Measurements from ENCODE around the gene RAD23A. TPM values are rescaled to one million over a fixed set of nuclear protein-coding genes. Genes with fewer than 3 reads are reported as not detected.
A peak's percentile ranks its signal among the peaks of the same experiment; 100 is the strongest.

Gene RAD23A
- total and polyA plus RNA-seq, 9 of the 15 experiments (the other 6 are each of a cell fraction or from before 2014, with no cell fraction given) = 9.5 to 181 (median 101) TPM

DNA sequence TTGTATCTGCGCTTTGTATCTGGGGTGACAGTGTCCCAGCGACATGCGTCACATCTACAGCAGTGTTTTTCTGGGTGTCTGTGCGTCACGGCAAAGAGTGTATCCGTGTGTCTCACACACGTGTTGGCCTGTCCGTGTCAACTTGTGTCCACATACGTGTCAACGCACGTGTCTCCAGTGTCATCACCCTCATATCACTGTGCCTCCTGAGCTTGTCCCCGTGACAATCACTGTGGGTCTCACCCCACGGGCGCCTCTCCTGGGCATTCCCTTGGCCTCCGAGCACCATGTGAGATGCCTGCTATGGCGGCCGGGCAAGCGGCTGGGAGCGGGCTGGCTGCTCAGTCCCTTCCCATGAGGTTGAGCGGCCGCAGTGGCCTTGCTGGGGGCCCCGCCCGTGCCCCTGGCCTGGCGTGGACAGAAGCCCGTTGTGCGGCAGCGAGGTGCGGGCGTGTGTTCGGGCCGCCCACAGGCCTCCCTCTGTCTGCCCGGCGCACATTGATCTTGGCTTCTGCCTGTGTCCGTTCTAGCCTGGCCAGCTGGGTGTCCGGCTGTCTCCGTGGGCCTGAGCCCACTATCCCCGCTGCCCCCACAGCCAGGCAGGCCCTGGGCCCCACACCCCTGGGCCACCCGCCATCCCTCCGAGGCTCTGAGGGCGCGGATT is 56.0 kb downstream of the RAD23A start:
- Histone ChIP-seq H3K9me1 (ENCODE audit: control insufficient read depth, insufficient read depth, low read length) (peaks cover 8% of the 10 kb centered on the region), H3K4me1 (replicated peaks in 1 of 2; ENCODE audit: control insufficient read depth in 2 of 2, insufficient read depth in 2 of 2, low read length in 2 of 2) (peaks cover 0 to 44% of the 10 kb centered on the region in 2 experiments; a peak in 3 of 5 replicates), H3K27me3 (ENCODE audit: control insufficient read depth in 2 of 2, insufficient read depth in 2 of 2, low read length in 2 of 2) (no peaks in the 10 kb centered on the region), H3K36me3 (ENCODE audit: control insufficient read depth, insufficient read depth, low read length) (peaks cover 17% of the 10 kb centered on the region; the same call in 1 of the 3 replicates), H2AFZ (ENCODE audit: low read depth, low read length) (no peak overlapping the region), H3K79me2 (ENCODE audit: control insufficient read depth, insufficient read depth, low read length) (peaks cover 54% of the 10 kb centered on the region), H3K9ac (ENCODE audit: insufficient read depth in 1 of 2, low read depth in 2 of 2, low read length in 2 of 2) (peak overlapping the region in 1 of 2 experiments; percentile 56; a peak in 2 of 4 replicates), H3K4me3 (no peak overlapping the region), H3K27ac (ENCODE audit: extremely low read depth, low read depth, low read length) (no peak overlapping the region), H4K20me1 (replicated peaks; ENCODE audit: control insufficient read depth, insufficient read depth, low read length) (peaks cover 16% of the 10 kb centered on the region), H3K9me3 (replicated peaks; ENCODE audit: control insufficient read depth, insufficient read depth, low read depth, low read length) (no peaks in the 10 kb centered on the region), H3K4me2 (ENCODE audit: insufficient read depth, low read length) (no peak overlapping the region)
- in situ Hi-C loops (cut with MboI) (no loop called here), intact Hi-C loops (cut with micrococcal nuclease) (no loop called here)
- 95% methylated on average over 20 of the region's 41 CpGs for WGBS (ENCODE audit: insufficient coverage, low coverage, missing lambda C conversion rate)
- POLR2A ChIA-PET = interaction anchor here (1.7 kb wide), 1 partner anchor 12 kb away, joined by 4 read pairs; no protein-coding TSS in a partner anchor
- TF ChIP-seq SMARCA5 (IDR thresholded peaks at IDR 0.05) (no peak), ZNF445 (CRISPR knock-in tag; IDR thresholded peaks at IDR 0.05; ENCODE audit: low read depth) (no peak), ZNF232 (CRISPR knock-in tag; IDR thresholded peaks at IDR 0.05) (no peak), RBM34 (IDR thresholded peaks at IDR 0.05; ENCODE audit: borderline replicate concordance, insufficient read depth, low read length) (no peak), CHD2 (IDR thresholded peaks at IDR 0.05; ENCODE audit: low read depth, low read length) (no peak), PHB (CRISPR knock-in tag; IDR thresholded peaks at IDR 0.05) (no peak), TSC22D4 (tag; IDR thresholded peaks at IDR 0.05) (no peak), ZNF121 (CRISPR knock-in tag; conservative IDR thresholded peaks at IDR 0.05) (no peak), NFYB (IDR thresholded peaks at IDR 0.05; ENCODE audit: extremely low read depth, insufficient read length) (no peak), TEAD2 (tag; IDR thresholded peaks at IDR 0.05) (no peak), TARDBP (IDR thresholded peaks at IDR 0.05) (no peak), EZH2 (IDR thresholded peaks at IDR 0.05; ENCODE audit: borderline replicate concordance, low read depth, low read length) (no peak)
- TF ChIP-seq, protein P1, sequence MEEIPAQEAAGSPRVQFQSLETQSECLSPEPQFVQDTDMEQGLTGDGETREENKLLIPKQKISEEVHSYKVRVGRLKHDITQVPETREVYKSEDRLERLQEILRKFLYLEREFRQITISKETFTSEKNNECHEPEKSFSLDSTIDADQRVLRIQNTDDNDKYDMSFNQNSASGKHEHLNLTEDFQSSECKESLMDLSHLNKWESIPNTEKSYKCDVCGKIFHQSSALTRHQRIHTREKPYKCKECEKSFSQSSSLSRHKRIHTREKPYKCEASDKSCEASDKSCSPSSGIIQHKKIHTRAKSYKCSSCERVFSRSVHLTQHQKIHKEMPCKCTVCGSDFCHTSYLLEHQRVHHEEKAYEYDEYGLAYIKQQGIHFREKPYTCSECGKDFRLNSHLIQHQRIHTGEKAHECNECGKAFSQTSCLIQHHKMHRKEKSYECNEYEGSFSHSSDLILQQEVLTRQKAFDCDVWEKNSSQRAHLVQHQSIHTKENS (CRISPR knock-in tag; IDR thresholded peaks at IDR 0.05) = no peak
- TF ChIP-seq, protein P2, sequence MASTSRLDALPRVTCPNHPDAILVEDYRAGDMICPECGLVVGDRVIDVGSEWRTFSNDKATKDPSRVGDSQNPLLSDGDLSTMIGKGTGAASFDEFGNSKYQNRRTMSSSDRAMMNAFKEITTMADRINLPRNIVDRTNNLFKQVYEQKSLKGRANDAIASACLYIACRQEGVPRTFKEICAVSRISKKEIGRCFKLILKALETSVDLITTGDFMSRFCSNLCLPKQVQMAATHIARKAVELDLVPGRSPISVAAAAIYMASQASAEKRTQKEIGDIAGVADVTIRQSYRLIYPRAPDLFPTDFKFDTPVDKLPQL (IDR thresholded peaks at IDR 0.05; ENCODE audit: extremely low read depth, insufficient read length) = no peak
- no peak for ATAC-seq
- DNase-seq (ENCODE audit: extremely low read depth in 1 of 4, low spot score in 3 of 4) = no peak
- CTCF ChIA-PET (ENCODE audit: low intra/inter-chr PET ratio) = no interaction called here
- FAIRE-seq = no peak
- no TSS peak for BruUV-seq (replicated peaks)

All from K562 (cell line).